Stimulated activated naive CD8-positive, alpha-beta T cell treated with anti-CD3 and anti-CD28 coated beads, Interleukin-15, amount 100 ng/mL, for 72 hours (primary cell): ENCODE results near the gene COG8.
"Not testable (repeated sequence)": the region's sequence is repeated elsewhere in the genome, so short reads cannot be mapped to it uniquely, and the experiment has no call there.

ENCODE experiments used
- ATAC-seq: fragments of 150-1000 bp; cut with Tn5 transposase; 2 replicates; pipeline ENCODE4 v1.10.0; 2021; ENCODE audit warnings: mild to moderate bottlenecking, moderate library complexity
- DNase-seq, 2 donors: peaks; one replicate each; pipeline ENCODE4 v3.0.0; 2021 to 2022
- H3K27ac Mint-ChIP-seq, 2 donors: one replicate each; pipeline ENCODE4 v1.8.0; 2022; ENCODE audit warnings: mild to moderate bottlenecking in 2 of 2, mixed read lengths in 2 of 2, moderate library complexity in 2 of 2
- H3K27me3 Mint-ChIP-seq: one replicate; pipeline ENCODE4 v1.8.0; 2022; ENCODE audit warnings: mixed read lengths
- H3K4me1 Mint-ChIP-seq: one replicate; pipeline ENCODE4 v1.8.0; 2022; ENCODE audit warnings: mild to moderate bottlenecking, mixed read lengths
- H3K4me3 Mint-ChIP-seq, 2 donors: one replicate each; pipeline ENCODE4 v1.8.0; 2022; ENCODE audit warnings: mild to moderate bottlenecking in 2 of 2, mixed read lengths in 2 of 2, moderate library complexity in 1 of 2
- H3K9me3 Mint-ChIP-seq, 2 donors: one replicate each; pipeline ENCODE4 v1.8.0; 2022; ENCODE audit warnings: mixed read lengths in 2 of 2

The COG8 gene

GRCh38 chr16:69315486-69316311, 23.7 kb downstream of the COG8 start:
- no peaks in the 10 kb centered on the region for H3K9me3 Mint-ChIP-seq
- ATAC-seq (no peak), DNase-seq (no peak)
- H3K4me3 Mint-ChIP-seq: no peak overlapping the region
- H3K27ac Mint-ChIP-seq: no peak overlapping the region
- H3K27me3 Mint-ChIP-seq: no peaks in the 10 kb centered on the region
- H3K4me1 Mint-ChIP-seq: peaks cover 42% of the 10 kb centered on the region

- ATAC-seq: no peak
- H3K4me1 Mint-ChIP-seq: peaks cover 47% of the 10 kb centered on the region
- peaks cover 0 to 5% of the 10 kb centered on the region in 2 donors for H3K9me3 Mint-ChIP-seq
- H3K27ac Mint-ChIP-seq: no peak overlapping the region
- H3K4me3 Mint-ChIP-seq: no peak overlapping the region
- no peak for DNase-seq
- H3K27me3 Mint-ChIP-seq: no peaks in the 10 kb centered on the region
Measured at GRCh38 chr16:69314534-69314933, 24.8 kb downstream of the COG8 start.

- Mint-ChIP-seq H3K4me3 (peak overlapping the region; percentile 62 to 67), H3K27ac (peak overlapping the region in 1 of 2 donors; percentile 81), H3K27me3 (no peaks in the 10 kb centered on the region), H3K4me1 (peaks cover 47% of the 10 kb centered on the region), H3K9me3 (peaks cover 0 to 5% of the 10 kb centered on the region in 2 donors)
- ATAC-seq (no peak), DNase-seq (no peak)
Measured at GRCh38 chr16:69313469-69313868, 25.9 kb downstream of the COG8 start.

GRCh38 chr16:69311533-69312387, 27.6 kb downstream of the COG8 start:
- peak overlapping the region; percentile 98 to 99 for H3K27ac Mint-ChIP-seq

GRCh38 chr16:69310653-69311532, 28.5 kb downstream of the COG8 start, which contains the start of gene VPS4A:
Gene VPS4A, plus strand, starts transcription at chr16:69311350. Its CDS starts 162 bp downstream, at chr16:69311512.
- H3K4me3 Mint-ChIP-seq: peak within 1 kb of the TSS; percentile 98 to 99
- ATAC-seq (peak; percentile 97), DNase-seq (peak; percentile 99 to 100)
- peak within 1 kb of the TSS; percentile 98 to 99 for H3K27ac Mint-ChIP-seq
- H3K27me3 Mint-ChIP-seq: no peaks in the 10 kb centered on the region
- peaks cover 37% of the 10 kb centered on the region for H3K4me1 Mint-ChIP-seq
- H3K9me3 Mint-ChIP-seq: peaks cover 0 to 5% of the 10 kb centered on the region in 2 donors

More at GRCh38 chr16:69311533-69312387, 27.6 kb downstream of the COG8 start:
- H3K27me3 Mint-ChIP-seq: no peaks in the 10 kb centered on the region
- H3K4me3 Mint-ChIP-seq: peak overlapping the region; percentile 98 to 99
- peaks cover 45% of the 10 kb centered on the region for H3K4me1 Mint-ChIP-seq
- peak in 1 of 2 donors; percentile 61 for DNase-seq
- ATAC-seq: peak; percentile 77
- peaks cover 0 to 5% of the 10 kb centered on the region in 2 donors for H3K9me3 Mint-ChIP-seq

GRCh38 chr16:69309316-69309715, 30.0 kb downstream of the COG8 start:
- ATAC-seq: no peak
- Mint-ChIP-seq H3K4me3 (no peak overlapping the region), H3K4me1 (peaks cover 32% of the 10 kb centered on the region), H3K27me3 (no peaks in the 10 kb centered on the region), H3K27ac (no peak overlapping the region), H3K9me3 (peaks cover 0 to 5% of the 10 kb centered on the region in 2 donors)
- no peak for DNase-seq

- no peak overlapping the region for H3K4me3 Mint-ChIP-seq
Measured at GRCh38 chr16:69307856-69308255, 31.5 kb downstream of the COG8 start.

GRCh38 chr16:69307091-69307490, 32.3 kb downstream of the COG8 start:
- ATAC-seq (no peak), DNase-seq (no peak)
- H3K4me1 Mint-ChIP-seq: peaks cover 10% of the 10 kb centered on the region
- no peak overlapping the region for H3K4me3 Mint-ChIP-seq
- H3K9me3 Mint-ChIP-seq: peaks cover 0 to 5% of the 10 kb centered on the region in 2 donors
- no peaks in the 10 kb centered on the region for H3K27me3 Mint-ChIP-seq
- no peak overlapping the region for H3K27ac Mint-ChIP-seq

More at GRCh38 chr16:69307856-69308255, 31.5 kb downstream of the COG8 start:
- DNase-seq (no peak), ATAC-seq (no peak)
- no peaks in the 10 kb centered on the region for H3K27me3 Mint-ChIP-seq
- peaks cover 18% of the 10 kb centered on the region for H3K4me1 Mint-ChIP-seq
- H3K9me3 Mint-ChIP-seq: peaks cover 0 to 5% of the 10 kb centered on the region in 2 donors
- H3K27ac Mint-ChIP-seq: no peak overlapping the region

- Mint-ChIP-seq H3K4me1 (peaks cover 7% of the 10 kb centered on the region), H3K27ac (no peak overlapping the region), H3K9me3 (peaks cover 0 to 5% of the 10 kb centered on the region in 2 donors), H3K4me3 (no peak overlapping the region), H3K27me3 (no peaks in the 10 kb centered on the region)
- no peak for ATAC-seq
- no peak for DNase-seq
Measured at GRCh38 chr16:69306031-69306430, 33.3 kb downstream of the COG8 start.

GRCh38 chr16:69302301-69302700, 37.1 kb downstream of the COG8 start:
- H3K4me1 Mint-ChIP-seq: no peaks in the 10 kb centered on the region
- no peaks in the 10 kb centered on the region for H3K9me3 Mint-ChIP-seq
- no peaks in the 10 kb centered on the region for H3K27me3 Mint-ChIP-seq
- H3K27ac Mint-ChIP-seq: no peak overlapping the region
- H3K4me3 Mint-ChIP-seq: no peak overlapping the region
- ATAC-seq: no peak
- no peak for DNase-seq

GRCh38 chr16:69301861-69302260, 37.5 kb downstream of the COG8 start:
- Mint-ChIP-seq H3K27me3 (no peaks in the 10 kb centered on the region), H3K9me3 (no peaks in the 10 kb centered on the region), H3K27ac (no peak overlapping the region), H3K4me3 (no peak overlapping the region), H3K4me1 (no peaks in the 10 kb centered on the region)
- no peak for ATAC-seq
- no peak for DNase-seq

- no peaks in the 10 kb centered on the region for H3K4me1 Mint-ChIP-seq
- H3K4me3 Mint-ChIP-seq: no peak overlapping the region
- ATAC-seq (no peak), DNase-seq (no peak)
- H3K27me3 Mint-ChIP-seq: no peaks in the 10 kb centered on the region
- H3K9me3 Mint-ChIP-seq: no peaks in the 10 kb centered on the region
- H3K27ac Mint-ChIP-seq: peak overlapping the region in 1 of 2 donors; percentile 77
Measured at GRCh38 chr16:69301187-69301586, 38.2 kb downstream of the COG8 start.

- no peak overlapping the region for H3K27ac Mint-ChIP-seq
- DNase-seq (no peak), ATAC-seq (no peak)
- H3K4me3 Mint-ChIP-seq: no peak overlapping the region
- no peaks in the 10 kb centered on the region for H3K27me3 Mint-ChIP-seq
- no peaks in the 10 kb centered on the region for H3K9me3 Mint-ChIP-seq
- no peaks in the 10 kb centered on the region for H3K4me1 Mint-ChIP-seq
Measured at GRCh38 chr16:69298261-69298660, 41.1 kb downstream of the COG8 start.

GRCh38 chr16:69296771-69297170, 42.6 kb downstream of the COG8 start:
- not testable (repeated sequence) for H3K27me3 Mint-ChIP-seq, H3K4me3 Mint-ChIP-seq, H3K27ac Mint-ChIP-seq, ATAC-seq, H3K9me3 Mint-ChIP-seq, DNase-seq, H3K4me1 Mint-ChIP-seq

- Mint-ChIP-seq H3K27me3 (no peaks in the 10 kb centered on the region), H3K9me3 (no peaks in the 10 kb centered on the region), H3K27ac (no peak overlapping the region), H3K4me3 (no peak overlapping the region), H3K4me1 (no peaks in the 10 kb centered on the region)
- no peak for DNase-seq
- no peak for ATAC-seq
Measured at GRCh38 chr16:69294051-69294450, 45.3 kb downstream of the COG8 start.
